KMS-11 (cell line): ENCODE results near the gene COMMD9.

ENCODE experiments used
- H2AFZ ChIP-seq: fragments of 200-600 bp; sonication (generic); 2 replicates; pipeline ENCODE4 v1.6.1; 2016; ENCODE audit warnings: antibody characterized with exemption, mixed run types, low read depth
- H3K27ac ChIP-seq: fragments of 200-600 bp; sonication (generic); 2 replicates; pipeline ENCODE4 v1.6.1; 2016; ENCODE audit warnings: mild to moderate bottlenecking, mixed run types
- H3K27me3 ChIP-seq: fragments of 200-600 bp; sonication (generic); 2 replicates; pipeline ENCODE4 v1.6.1; 2017; ENCODE audit warnings: mild to moderate bottlenecking, low read depth, mixed run types, moderate library complexity; ENCODE audit not compliant: insufficient read depth
- H3K36me3 ChIP-seq: fragments of 200-600 bp; sonication (generic); 2 replicates; pipeline ENCODE4 v1.6.1; 2017; ENCODE audit warnings: mild to moderate bottlenecking, mixed run types; ENCODE audit not compliant: insufficient read depth
- H3K4me1 ChIP-seq: fragments of 200-600 bp; sonication (generic); 2 replicates; pipeline ENCODE4 v1.6.1; 2016; ENCODE audit warnings: mild to moderate bottlenecking, low read depth, mixed run types; ENCODE audit not compliant: poor library complexity, severe bottlenecking
- H3K4me2 ChIP-seq: fragments of 200-600 bp; sonication (generic); 2 replicates; pipeline ENCODE4 v1.7.0; 2016; ENCODE audit warnings: mild to moderate bottlenecking, mixed run types
- H3K4me3 ChIP-seq: fragments of 200-600 bp; sonication (generic); IDR thresholded peaks from 2 replicates; pipeline ENCODE4 v1.6.1; 2017; ENCODE audit warnings: low read depth, low read length, mixed read lengths; ENCODE audit not compliant: insufficient read depth
- H3K79me2 ChIP-seq: fragments of 200-600 bp; sonication (generic); 2 replicates; pipeline ENCODE4 v1.6.1; 2016; ENCODE audit warnings: low read depth, mixed run types; ENCODE audit not compliant: insufficient read depth
- H3K9ac ChIP-seq: fragments of 200-600 bp; sonication (generic); 2 replicates; pipeline ENCODE4 v1.6.1; 2016; ENCODE audit warnings: mild to moderate bottlenecking, mixed run types
- H4K20me1 ChIP-seq: fragments of 200-600 bp; sonication (generic); 2 replicates; pipeline ENCODE4 v1.6.1; 2016; ENCODE audit warnings: mild to moderate bottlenecking, mixed run types; ENCODE audit not compliant: insufficient read depth
- CTCF ChIP-seq: fragments of 200-600 bp; sonication (generic); conservative IDR thresholded peaks from 2 replicates; pipeline ENCODE4 v1.6.1; 2017; ENCODE audit warnings: low read depth, mild to moderate bottlenecking, antibody characterized with exemption, low read length, moderate library complexity, mixed read lengths

The COMMD9 gene

GRCh38 chr11:36266767-36267166 is 22.5 kb downstream of the COMMD9 start:
- H3K36me3 ChIP-seq: no peaks in the 10 kb centered on the region
- H3K9ac ChIP-seq: no peak overlapping the region
- no peak overlapping the region for H3K27ac ChIP-seq
- H3K4me1 ChIP-seq: no peaks in the 10 kb centered on the region
- no peaks in the 10 kb centered on the region for H3K79me2 ChIP-seq
- TF ChIP-seq CTCF: no peak
- H3K4me3 ChIP-seq: no peak overlapping the region
- no peak overlapping the region for H2AFZ ChIP-seq
- no peaks in the 10 kb centered on the region for H4K20me1 ChIP-seq
- H3K4me2 ChIP-seq: no peak overlapping the region
- no peaks in the 10 kb centered on the region for H3K27me3 ChIP-seq

GRCh38 chr11:36265793-36266628 is 23.2 kb downstream of the COMMD9 start:
- Histone ChIP-seq H4K20me1 (no peaks in the 10 kb centered on the region), H3K27ac (no peak overlapping the region), H3K4me3 (no peak overlapping the region), H3K4me1 (no peaks in the 10 kb centered on the region), H3K4me2 (no peak overlapping the region), H3K36me3 (no peaks in the 10 kb centered on the region), H2AFZ (no peak overlapping the region; the same call in 1 of the 2 replicates), H3K27me3 (no peaks in the 10 kb centered on the region), H3K79me2 (no peaks in the 10 kb centered on the region), H3K9ac (no peak overlapping the region)
- TF ChIP-seq CTCF: peak; percentile 95

- Histone ChIP-seq H4K20me1 (no peaks in the 10 kb centered on the region), H3K79me2 (no peaks in the 10 kb centered on the region), H3K4me3 (no peak overlapping the region), H3K27ac (no peak overlapping the region), H2AFZ (no peak overlapping the region), H3K4me2 (no peak overlapping the region), H3K4me1 (no peaks in the 10 kb centered on the region), H3K27me3 (no peaks in the 10 kb centered on the region), H3K36me3 (no peaks in the 10 kb centered on the region), H3K9ac (no peak overlapping the region)
- TF ChIP-seq CTCF: no peak
Observed at GRCh38 chr11:36264973-36265344, 24.3 kb downstream of the COMMD9 start.

- no peak overlapping the region for H3K4me3 ChIP-seq
- H3K9ac ChIP-seq: no peak overlapping the region
- no peaks in the 10 kb centered on the region for H4K20me1 ChIP-seq
- TF ChIP-seq CTCF: no peak
- no peaks in the 10 kb centered on the region for H3K27me3 ChIP-seq
- no peaks in the 10 kb centered on the region for H3K36me3 ChIP-seq
- no peaks in the 10 kb centered on the region for H3K4me1 ChIP-seq
- no peaks in the 10 kb centered on the region for H3K79me2 ChIP-seq
- no peak overlapping the region for H3K27ac ChIP-seq
- H3K4me2 ChIP-seq: no peak overlapping the region
- H2AFZ ChIP-seq: no peak overlapping the region
Observed at GRCh38 chr11:36264011-36264972, 24.9 kb downstream of the COMMD9 start.
